Glutamatergic neuron (in vitro differentiated cells): ENCODE measurements around the gene MIEN1. TPM values are rescaled to one million over a fixed set of nuclear protein-coding genes. Genes with fewer than 3 reads are reported as not detected.

Experiments
- DNase-seq: peaks from one replicate; pipeline ENCODE4 v3.0.0; 2022
- H3K27ac Mint-ChIP-seq: one replicate; pipeline ENCODE4 v1.8.0; 2020; ENCODE audit warnings: mild to moderate bottlenecking, mixed read lengths, inconsistent platforms; ENCODE audit not compliant: unreplicated experiment
- H3K27me3 Mint-ChIP-seq: one replicate; pipeline ENCODE4 v1.8.0; 2020; ENCODE audit warnings: mild to moderate bottlenecking, moderate library complexity, mixed read lengths, inconsistent platforms; ENCODE audit not compliant: unreplicated experiment
- H3K36me3 Mint-ChIP-seq: one replicate; pipeline ENCODE4 v1.8.0; 2020; ENCODE audit warnings: mild to moderate bottlenecking, mixed read lengths, inconsistent platforms; ENCODE audit not compliant: unreplicated experiment
- H3K4me1 Mint-ChIP-seq: one replicate; pipeline ENCODE4 v1.8.0; 2020; ENCODE audit warnings: mild to moderate bottlenecking, low read depth, mixed read lengths, inconsistent platforms; ENCODE audit not compliant: unreplicated experiment
- H3K4me3 Mint-ChIP-seq: one replicate; pipeline ENCODE4 v1.8.0; 2020; ENCODE audit warnings: mild to moderate bottlenecking, mixed read lengths, inconsistent platforms; ENCODE audit not compliant: unreplicated experiment
- H3K9me3 Mint-ChIP-seq: one replicate; pipeline ENCODE4 v1.8.0; 2020; ENCODE audit warnings: mild to moderate bottlenecking, moderate library complexity, mixed read lengths, inconsistent platforms; ENCODE audit not compliant: unreplicated experiment
- CTCF ChIP-seq: fragments of 200-600 bp; sonication (generic); IDR thresholded peaks from one replicate; pipeline ENCODE4 v1.5.0; 2021; ENCODE audit not compliant: partially characterized antibody, unreplicated experiment
- total RNA-seq: library from RNA; stranded (reverse); fragmentation: NEBNext Ultra II Directional; extraction: Animal tissue kit (Norgen Biotek cat#: 25700); gene quantifications from one replicate; pipeline ENCODE4 v1.2.1, GENCODE V29; 2021; ENCODE audit not compliant: unreplicated experiment

MIEN1 gene
- total RNA-seq, 1 donor from 2014 or later, result 52.2 TPM

- H3K4me1 Mint-ChIP-seq, result peaks cover 2% of the 10 kb centered on the region
- H3K9me3 Mint-ChIP-seq, result no peaks in the 10 kb centered on the region
- H3K27ac Mint-ChIP-seq, result no peak overlapping the region
- no peak for TF ChIP-seq CTCF
- no peak for DNase-seq
- H3K4me3 Mint-ChIP-seq, result no peak overlapping the region
- peaks cover 5% of the 10 kb centered on the region for H3K27me3 Mint-ChIP-seq
- H3K36me3 Mint-ChIP-seq, result no peaks in the 10 kb centered on the region
Observed at GRCh38 chr17:39747745-39748144, 17.4 kb upstream of the MIEN1 start.

GRCh38 chr17:39746145-39746461 is 15.8 kb upstream of the MIEN1 start:
- Mint-ChIP-seq H3K4me1 (peaks cover 2% of the 10 kb centered on the region), H3K27me3 (peaks cover 5% of the 10 kb centered on the region), H3K36me3 (no peaks in the 10 kb centered on the region), H3K9me3 (no peaks in the 10 kb centered on the region), H3K4me3 (no peak overlapping the region), H3K27ac (no peak overlapping the region)
- TF ChIP-seq CTCF, result no peak
- no peak for DNase-seq

- Mint-ChIP-seq H3K27ac (no peak overlapping the region), H3K9me3 (no peaks in the 10 kb centered on the region), H3K4me3 (no peak overlapping the region), H3K36me3 (no peaks in the 10 kb centered on the region), H3K4me1 (peaks cover 2% of the 10 kb centered on the region), H3K27me3 (peaks cover 8% of the 10 kb centered on the region)
- no peak for DNase-seq
- TF ChIP-seq CTCF, result no peak
Observed at GRCh38 chr17:39745335-39746144, 15.2 kb upstream of the MIEN1 start.

- Mint-ChIP-seq H3K27ac (no peak overlapping the region), H3K27me3 (peaks cover 15% of the 10 kb centered on the region), H3K36me3 (no peaks in the 10 kb centered on the region), H3K9me3 (no peaks in the 10 kb centered on the region), H3K4me3 (no peak overlapping the region), H3K4me1 (no peaks in the 10 kb centered on the region)
- no peak for TF ChIP-seq CTCF
- DNase-seq, result no peak
Observed at GRCh38 chr17:39744836-39745215, 14.5 kb upstream of the MIEN1 start.

- no peaks in the 10 kb centered on the region for H3K36me3 Mint-ChIP-seq
- H3K27ac Mint-ChIP-seq, result no peak overlapping the region
- no peaks in the 10 kb centered on the region for H3K4me1 Mint-ChIP-seq
- H3K9me3 Mint-ChIP-seq, result no peaks in the 10 kb centered on the region
- DNase-seq, result no peak
- no peak overlapping the region for H3K4me3 Mint-ChIP-seq
- H3K27me3 Mint-ChIP-seq, result peaks cover 16% of the 10 kb centered on the region
- TF ChIP-seq CTCF, result no peak
Observed at GRCh38 chr17:39744075-39744835, 13.9 kb upstream of the MIEN1 start.
